HG02642 (cell line): ENCODE measurements around the gene INMT.

ENCODE experiments used
- ATAC-seq: cut with Tn5 transposase; IDR thresholded peaks from one replicate; pipeline ENCODE4 v1.9.1; 2021; ENCODE audit warnings: mild to moderate bottlenecking; ENCODE audit not compliant: unreplicated experiment, poor library complexity

Gene INMT

GRCh38 chr7:30727061-30727945 lies 24.6 kb upstream of the INMT start:
- ATAC-seq: no peak

- ATAC-seq: no peak
These were observed 23.3 kb upstream of the INMT start for GRCh38 chr7:30728591-30729100.

GRCh38 chr7:30729642-30730041 lies 22.3 kb upstream of the INMT start:
- no peak for ATAC-seq

- ATAC-seq: no peak
These were observed 21.8 kb upstream of the INMT start for GRCh38 chr7:30730097-30730496.

- ATAC-seq: no peak
These were observed 20.9 kb upstream of the INMT start for GRCh38 chr7:30730996-30731395.

GRCh38 chr7:30731581-30731980 lies 20.4 kb upstream of the INMT start:
- ATAC-seq: no peak

- no peak for ATAC-seq
These were observed 19.3 kb upstream of the INMT start for GRCh38 chr7:30732606-30733005.

GRCh38 chr7:30733216-30733615 lies 18.7 kb upstream of the INMT start:
- no peak for ATAC-seq

GRCh38 chr7:30733691-30734090 lies 18.2 kb upstream of the INMT start:
- ATAC-seq: no peak

- ATAC-seq: no peak
These were observed 17.4 kb upstream of the INMT start for GRCh38 chr7:30734497-30734896.

GRCh38 chr7:30735631-30736030 lies 16.3 kb upstream of the INMT start:
- ATAC-seq: no peak

GRCh38 chr7:30736291-30736690 lies 15.6 kb upstream of the INMT start:
- ATAC-seq: no peak

GRCh38 chr7:30738026-30738915 lies 13.7 kb upstream of the INMT start:
- ATAC-seq: no peak

GRCh38 chr7:30739691-30740090 lies 12.2 kb upstream of the INMT start:
- no peak for ATAC-seq

- ATAC-seq: peak; percentile 47
These were observed 11.3 kb upstream of the INMT start for GRCh38 chr7:30740417-30741181.

GRCh38 chr7:30741289-30741688 lies 10.6 kb upstream of the INMT start:
- ATAC-seq: no peak

GRCh38 chr7:30743371-30744074 lies 8.4 kb upstream of the INMT start:
- no peak for ATAC-seq

- ATAC-seq: no peak
These were observed 7.9 kb upstream of the INMT start for GRCh38 chr7:30744075-30744417.

GRCh38 chr7:30745261-30745941 lies 6.5 kb upstream of the INMT start:
- ATAC-seq: no peak
